Suppressor macrophage treated with lipopolysaccharide for 1 hour (primary cell): ENCODE measurements around the gene STPG2.
"Not testable (repeated sequence)": the region's sequence is repeated elsewhere in the genome, so short reads cannot be mapped to it uniquely, and the experiment has no call there.

Experiments
- DNase-seq, 3 donors: peaks; one replicate each; pipeline ENCODE4 v3.0.0-alpha.2; 2020 to 2022

The STPG2 gene

DNA sequence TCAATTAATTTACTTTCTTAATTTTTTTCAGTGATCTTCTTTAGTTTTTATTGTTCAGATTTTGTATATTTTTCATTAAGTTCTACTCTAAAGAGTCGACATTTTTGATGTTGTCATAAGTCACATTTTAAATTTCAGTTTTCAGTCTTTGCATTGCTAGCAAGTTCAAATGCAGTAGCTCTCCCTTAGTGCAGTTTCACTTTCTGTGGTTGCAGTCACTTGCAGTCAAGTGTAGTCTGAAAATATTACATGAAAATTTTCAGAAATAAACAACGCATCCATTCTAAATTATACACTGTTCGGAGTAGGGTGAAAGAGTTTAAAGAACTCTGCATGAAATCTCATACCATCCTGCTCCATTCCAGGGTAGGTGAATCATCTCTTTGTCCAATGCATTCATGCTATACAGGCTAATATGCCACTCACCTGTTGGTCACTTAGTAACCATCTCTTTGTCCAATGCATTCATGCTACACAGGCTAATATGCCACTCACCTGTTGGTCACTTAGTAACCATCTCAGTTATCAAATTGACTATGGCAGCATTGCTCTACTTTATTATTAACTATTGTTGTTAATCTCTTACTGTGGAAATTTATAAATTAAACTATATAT, 356.9 kb downstream of the STPG2 start:
- DNase-seq = no peak

DNA sequence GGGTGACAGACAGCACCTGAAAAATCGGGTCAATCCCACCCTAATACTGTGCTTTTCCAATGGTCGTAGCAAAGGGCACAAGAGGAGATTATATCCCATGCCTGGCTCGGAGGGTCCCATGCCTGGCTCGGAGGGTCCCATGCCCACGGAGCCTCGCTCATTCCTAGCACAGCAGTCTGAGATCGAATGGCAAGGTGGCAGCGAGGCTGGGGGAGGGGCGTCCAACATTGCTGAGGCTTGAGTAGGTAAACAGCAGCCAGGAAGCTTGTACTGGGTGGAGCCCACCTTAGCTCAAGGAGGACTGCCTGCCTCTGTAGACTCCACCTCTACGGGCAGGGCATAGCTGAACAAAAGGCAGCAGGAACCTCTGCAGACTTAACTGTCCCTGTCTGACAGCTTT, 365.1 kb downstream of the STPG2 start:
- no peak for DNase-seq

DNA sequence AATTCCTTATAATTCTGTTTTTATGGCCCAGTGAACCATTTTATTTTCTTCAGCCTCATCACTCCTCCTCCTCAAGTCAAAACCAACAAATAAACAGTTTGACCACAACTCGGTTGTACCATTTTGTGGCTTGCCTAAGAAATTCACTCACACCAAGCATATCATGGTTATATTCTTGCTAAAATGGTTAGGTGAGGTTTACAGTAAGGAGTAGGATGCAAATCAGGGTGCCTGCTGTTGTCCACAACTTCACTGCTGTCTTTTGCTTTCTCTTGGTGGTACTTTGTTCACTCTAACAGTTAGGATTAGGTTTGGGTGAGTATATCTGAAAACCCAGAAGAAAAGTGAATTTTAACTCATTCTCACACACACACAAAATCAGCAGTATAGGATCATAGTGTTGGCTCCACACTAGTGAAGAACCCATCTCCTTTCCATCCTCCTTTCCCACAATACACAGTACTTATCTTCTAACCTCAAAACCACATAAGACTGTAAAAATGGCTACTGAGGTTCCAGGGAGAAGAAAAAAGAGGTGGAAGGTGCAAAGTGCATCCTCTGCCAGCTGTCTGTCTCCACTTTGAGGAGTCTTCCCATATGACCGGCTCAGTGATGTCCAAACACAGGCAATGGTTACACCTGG, 368.8 kb downstream of the STPG2 start:
- no peak for DNase-seq

DNA sequence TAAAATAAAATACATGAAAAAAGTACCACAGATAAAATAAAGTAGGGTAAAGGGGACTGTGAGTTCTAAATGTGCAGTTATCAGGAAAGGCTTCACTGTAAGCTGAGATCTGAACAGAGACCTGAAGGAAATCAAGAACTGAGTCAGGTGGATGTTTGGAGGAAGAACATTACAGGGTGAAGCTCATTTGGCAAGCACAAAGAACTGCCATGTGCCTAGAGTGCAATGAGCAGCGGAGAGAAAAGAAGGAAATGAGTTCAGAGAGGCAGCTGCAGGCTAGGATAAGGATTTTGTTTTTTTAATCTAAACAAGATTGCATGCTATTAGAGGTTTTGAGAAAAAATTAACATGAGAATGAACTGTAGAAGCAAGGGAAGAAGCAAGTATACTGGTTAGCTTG, 373.1 kb downstream of the STPG2 start:
- no peak for DNase-seq

DNA sequence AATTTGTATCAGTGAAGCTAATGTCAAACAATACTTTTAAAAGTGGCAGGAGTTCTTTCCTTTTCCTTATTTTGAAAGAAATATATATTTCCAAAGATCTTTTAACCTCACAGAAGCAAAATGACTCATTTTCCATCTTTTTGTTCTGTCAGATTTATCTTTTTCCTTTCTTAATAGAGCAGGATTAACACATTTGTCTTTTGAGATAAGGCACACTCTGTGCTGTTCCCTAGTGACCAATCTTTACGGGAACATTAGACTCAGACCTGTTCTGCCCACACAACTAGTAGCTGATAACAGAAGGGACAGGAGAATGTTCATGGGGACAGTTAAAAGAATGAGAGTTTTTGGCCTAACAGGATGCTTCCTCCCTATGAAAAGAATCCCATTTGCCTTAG, 381.2 kb downstream of the STPG2 start:
- DNase-seq = no peak

DNA sequence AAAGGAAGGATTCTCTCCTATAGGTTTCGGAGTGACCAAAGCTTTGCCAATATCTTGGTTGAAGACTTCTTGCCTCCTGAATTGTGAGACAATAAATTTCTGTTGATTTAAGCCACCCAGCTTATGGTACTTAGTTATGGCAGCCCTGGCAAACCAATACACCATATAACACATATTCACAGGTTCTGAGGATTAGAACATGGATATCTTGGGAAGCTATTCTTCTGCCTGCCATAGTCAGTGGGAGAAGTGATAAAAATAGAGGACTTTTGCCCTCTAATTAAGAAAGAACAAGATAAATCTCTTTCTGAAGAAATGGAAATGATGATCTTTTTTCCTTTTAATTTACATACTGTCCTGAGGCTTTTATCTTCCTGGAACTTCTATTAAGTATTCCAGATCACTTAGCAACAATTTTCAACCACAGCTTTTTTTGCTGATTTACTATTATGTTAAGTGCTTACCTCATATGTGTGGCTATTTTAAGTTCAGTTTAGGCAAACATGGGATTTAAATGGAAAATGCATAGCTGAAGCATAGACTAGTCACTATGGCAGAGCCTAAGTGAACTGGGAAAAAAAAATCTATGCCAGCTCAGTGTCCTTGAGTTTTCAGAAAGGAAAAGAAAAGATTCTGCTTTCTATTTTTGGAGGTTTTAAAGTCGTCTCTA, 381.7 kb downstream of the STPG2 start:
- no peak for DNase-seq

DNA sequence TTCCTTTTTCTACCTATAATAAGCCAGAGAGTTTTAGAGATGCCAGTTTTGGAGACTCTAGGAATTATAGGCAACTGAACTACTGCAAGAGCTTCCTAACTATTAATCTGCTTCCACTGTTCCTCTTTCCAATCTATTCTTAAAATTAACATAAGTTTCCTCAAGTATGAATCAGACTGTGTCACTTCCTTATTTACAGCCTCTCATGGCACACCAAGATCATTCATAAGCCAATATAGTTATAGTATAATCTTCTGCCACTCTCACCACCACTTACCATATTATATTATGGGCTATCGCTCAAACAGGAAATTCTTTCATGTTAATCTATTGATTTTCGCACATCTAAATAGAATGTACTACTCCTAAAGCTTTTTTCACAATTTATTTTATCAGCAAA, 383.5 kb downstream of the STPG2 start:
- DNase-seq = no peak

DNA sequence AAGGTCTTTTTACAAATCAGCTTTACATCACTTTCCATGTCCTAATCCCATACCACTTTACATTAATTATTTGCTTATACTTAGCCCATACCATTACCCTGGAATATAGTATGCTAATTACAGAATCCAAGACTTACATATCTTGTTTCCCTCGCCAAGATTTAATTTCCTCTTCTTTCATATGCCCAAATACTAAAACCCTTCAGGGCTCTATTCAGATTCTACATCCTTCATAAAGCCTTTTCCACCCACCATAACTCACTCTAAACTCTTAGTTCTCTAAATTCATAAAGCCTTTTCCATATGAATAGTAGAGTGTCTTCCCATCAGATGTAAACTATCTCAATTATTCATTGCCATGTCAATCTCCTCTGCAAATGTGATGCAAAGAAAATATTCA, 390.7 kb downstream of the STPG2 start:
- no peak for DNase-seq

DNA sequence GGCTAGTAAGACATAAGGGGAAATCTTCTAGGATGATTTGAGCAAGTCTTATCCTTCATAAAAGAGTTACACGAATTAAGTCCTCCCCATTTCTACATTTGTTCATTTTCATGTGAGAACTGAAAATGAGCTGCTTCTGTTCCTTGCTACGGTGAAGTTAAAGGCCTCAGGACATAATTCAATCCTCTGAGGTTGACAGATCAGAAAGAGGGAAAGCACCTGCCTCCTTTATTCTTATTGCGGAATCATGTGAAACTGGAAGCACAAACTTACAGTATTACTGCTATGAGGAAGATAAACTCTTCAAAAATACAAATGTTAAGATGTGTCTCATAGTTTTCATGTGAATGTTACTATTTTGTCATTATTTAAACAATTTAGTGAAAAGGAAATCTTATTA, 395.3 kb downstream of the STPG2 start:
- no peak for DNase-seq

DNA sequence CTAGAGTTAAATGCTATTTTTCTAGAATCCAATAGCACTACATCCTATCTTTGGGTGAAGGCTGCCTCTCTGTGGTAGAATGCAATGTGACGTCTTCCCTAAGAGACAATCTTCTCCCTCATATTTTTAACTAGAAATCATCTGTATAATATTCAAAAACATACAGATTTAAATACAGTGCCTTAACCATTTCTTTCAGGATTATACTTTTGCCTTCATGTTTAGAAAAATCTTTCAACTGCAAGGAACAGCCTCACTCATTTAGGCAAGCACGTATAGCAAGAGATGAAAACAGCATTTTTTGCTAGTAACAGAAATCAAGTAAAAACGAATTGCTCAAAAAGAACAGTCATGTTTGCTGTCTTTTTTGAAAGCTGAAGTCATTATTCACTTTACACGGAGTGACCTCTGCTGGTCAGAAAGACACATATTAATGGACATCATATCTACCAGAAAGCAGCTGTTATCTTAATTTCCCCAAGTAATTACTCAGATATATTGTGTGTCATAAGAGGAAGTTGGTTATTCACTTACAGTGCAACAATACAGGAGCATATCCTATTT, 422.3 kb downstream of the STPG2 start:
- peak in 1 of 3 donors; percentile 3 for DNase-seq

DNA sequence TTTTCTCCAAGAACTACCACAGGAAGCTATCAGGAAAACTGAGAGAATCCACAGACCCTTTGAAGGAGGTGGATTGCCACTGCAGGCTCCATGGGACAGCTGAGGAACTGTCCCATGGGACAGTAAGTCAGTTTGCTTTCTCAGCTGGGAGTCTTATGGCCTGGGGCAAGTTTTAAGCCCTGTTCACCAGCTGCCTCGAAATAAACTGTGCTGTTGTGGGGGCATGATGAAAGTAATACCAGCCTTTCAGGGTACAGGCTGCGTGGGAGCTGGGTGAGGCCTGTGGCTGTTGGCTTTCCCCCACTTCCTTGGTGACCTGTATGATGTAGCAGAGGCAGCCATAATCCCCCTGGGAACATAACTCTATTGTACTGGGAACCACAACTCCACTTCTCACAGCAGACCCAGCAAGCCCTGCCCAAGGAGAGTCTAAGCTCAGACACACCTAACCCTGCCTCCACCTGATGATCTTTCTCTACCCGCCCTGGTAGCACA, 452.1 kb downstream of the STPG2 start:
- no peak for DNase-seq

DNA sequence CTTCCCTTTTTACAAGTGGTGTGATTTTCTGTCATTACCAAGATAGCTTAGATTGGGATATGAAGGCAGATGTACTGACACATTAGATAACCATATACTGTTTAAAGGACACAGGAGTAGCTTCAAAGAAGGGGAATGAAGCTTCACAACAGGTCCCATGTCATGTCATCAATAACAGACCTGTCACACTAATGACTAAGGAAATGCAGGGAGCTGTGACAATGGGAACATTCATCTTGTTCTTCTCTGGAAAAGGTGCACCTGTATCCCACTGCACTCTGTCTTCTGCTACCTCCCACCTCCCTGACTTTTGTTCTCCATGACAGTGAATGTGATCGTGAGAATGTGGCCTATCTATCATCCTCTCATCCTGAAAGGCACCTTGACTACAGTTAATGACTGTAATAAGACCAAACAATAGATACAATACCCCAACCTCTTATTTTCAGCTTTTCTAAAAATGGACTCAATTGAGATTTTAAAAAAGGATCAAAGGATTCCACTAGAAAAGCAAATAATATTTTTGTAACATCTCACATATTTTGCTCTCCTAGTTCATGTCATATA, 472.5 kb downstream of the STPG2 start:
- no peak for DNase-seq

DNA sequence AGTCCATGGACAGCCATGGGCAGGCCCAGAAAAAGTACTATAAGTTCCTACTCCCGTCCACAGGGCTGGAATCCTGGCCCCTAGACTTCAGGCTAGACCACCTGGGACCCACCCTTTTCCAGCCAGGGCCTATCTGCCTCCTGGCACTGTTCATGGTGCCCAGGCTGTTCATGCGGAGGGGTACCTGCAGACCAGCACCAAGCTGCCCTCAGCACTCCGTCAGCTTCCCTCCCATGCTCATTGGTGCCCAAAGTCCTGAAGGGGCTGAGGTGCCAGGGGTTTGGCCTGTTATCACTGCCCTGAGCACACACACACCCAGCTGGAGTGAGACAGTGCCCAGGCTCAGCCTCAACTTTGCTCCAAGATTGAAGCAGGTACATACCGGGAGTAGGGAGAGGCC, 477.7 kb downstream of the STPG2 start:
- no peak for DNase-seq

DNA sequence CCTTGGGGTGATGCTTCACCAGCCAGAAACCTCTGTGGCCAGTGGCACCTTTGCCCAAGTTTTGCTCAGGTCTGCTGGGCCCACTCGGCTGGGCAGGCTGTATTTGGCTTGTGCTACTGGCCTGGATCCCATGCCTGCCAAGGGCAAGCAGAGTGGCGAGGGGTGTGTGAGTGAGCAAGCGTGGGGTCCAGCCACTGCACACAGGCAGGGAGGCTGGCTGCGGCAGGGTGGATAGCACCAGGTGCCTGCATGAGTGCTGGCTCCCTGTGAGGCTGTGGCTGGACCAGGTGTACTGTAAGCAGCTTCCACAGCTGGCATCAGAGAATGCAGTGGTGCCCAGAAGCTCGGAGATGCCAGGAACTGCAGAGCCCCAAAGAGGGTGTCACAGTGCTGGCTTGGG, 478.5 kb downstream of the STPG2 start:
- DNase-seq = no peak

DNA sequence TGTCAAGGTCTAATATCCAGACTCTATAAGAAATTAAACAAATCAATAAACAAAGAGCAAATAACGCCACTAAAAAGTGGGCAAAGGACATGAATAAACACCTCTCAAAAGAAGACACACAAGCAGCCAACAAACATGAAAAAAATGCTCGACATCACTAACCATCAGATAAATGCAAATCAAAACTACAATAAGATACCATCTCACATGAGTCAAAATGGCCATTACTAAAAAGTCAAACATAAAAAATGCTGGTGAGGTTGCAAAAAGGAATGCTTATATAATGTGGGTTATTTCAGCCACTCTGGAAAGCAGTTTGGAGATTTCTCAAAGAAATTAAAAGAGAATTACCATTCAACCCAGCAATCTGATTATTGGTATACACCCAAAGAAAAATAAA, 481.1 kb downstream of the STPG2 start:
- DNase-seq = no peak

DNA sequence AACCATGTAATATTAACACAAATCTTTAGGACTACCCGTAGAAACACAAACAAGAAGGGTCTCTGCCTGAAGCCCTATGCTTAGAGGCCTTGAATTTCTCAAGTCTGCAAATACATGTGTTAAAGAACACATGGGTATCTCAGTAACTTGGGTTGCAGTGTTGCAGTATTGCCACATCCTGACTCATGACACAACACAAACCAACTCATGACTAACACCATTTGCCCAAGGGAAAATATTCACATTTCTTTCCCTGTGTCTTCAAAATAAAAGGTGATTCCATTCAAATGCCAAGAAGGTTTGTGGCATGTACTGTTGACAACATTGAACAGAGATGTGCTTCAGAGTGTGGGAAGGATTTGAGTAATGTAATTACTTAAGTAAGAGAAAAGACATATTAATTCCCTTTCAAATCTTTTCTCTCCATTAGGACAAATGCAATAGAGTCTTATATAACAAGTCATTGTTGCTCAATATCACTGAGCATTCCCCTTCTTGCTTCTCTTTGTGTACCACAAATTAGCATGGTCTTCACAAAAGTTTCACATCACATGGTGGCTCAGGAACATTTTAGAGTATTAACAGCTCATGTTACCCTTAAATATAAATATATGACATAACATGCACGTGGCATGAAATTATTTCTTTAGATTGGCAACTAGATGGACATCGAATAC, 487.1 kb downstream of the STPG2 start:
- no peak for DNase-seq

DNA sequence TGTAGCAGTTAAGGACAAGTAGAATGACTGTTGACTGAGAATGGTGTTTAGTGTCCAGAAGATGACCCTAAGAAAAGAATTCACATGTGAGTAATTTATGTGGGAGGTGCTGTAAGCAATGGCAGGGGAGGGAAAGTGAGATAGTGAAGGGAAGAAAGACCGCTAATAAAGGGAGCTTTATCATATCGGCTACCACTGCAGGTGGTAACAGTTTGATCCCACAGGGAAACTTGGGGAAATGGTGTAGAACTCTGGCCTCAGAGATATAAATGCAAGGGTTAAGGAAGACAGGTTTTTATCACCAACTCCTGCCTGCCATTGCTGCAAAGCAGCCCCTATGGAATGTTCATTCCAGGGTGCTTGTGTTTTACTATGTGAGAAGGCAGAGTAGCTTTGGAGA, 489.6 kb downstream of the STPG2 start:
- no peak for DNase-seq

DNA sequence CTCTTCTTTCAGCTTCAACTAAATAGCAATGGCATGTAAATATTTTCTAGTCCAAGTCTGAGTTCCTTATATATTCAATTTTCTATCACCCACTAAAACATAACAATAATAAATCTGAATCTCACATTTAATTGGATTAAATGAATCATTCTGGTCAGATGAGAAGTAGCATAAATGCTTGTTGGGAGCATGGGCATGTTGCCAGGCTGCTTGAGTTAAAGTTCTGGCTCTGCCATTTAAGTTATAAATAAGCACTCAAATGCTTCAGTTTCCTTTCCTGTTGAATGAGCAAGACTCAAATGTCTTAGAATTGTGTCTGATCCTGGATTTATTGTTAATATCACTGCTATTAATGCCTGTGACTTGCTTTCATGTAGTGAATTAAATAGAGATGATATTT, 496.3 kb downstream of the STPG2 start:
- no peak for DNase-seq

DNA sequence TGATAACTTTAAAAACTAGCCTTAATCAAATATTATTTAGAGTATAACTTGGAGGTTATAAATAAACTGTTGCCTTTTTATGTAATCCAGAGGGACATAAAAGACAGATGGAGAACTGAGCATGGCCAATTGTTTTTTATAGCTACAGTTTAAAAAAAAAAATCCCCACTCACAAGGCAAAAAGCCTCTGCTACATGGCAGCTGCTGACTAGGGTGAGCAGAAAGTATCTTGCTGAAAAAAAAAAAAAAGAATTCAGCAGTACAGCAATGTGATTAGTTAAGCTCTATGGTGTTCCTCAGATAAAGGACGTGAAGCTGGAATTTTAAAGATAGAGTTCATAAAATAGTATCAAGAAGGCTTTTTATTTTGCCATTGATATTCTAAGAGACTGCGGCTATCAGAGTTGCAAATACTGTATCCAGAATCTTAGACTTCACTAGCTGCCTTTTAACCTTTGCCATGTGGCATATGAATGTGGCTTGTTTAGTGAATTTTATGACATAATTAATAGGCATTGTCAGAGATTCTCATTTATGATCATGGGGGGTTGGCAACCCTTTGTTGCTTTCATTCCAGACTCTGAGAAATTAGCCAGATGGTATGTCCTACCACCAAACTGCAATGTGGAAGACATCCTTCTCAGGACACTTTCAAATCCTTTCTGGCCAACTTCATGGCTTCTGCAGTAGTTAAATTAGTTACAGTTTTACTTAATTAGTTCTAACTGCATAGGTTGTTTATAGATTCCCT, 498.0 kb downstream of the STPG2 start:
- no peak for DNase-seq

DNA sequence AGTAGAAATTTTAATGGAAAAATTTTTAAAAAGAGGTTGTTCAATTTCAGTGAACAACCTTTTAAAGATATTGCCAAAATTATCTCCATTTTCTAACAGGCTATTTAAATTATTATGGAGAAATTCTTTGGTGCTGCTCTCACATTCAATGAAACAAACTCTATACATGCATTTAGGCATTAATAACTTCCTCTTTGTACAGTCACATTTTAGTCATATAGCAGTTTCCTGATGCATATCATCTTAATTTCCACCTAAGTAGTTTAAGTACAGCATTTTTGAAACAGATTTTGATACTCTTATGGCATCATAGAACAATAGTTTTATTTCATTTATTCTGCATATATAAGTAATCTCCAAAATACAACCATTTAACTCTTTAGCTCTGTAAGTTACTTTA, 500.1 kb downstream of the STPG2 start:
- DNase-seq = no peak

DNA sequence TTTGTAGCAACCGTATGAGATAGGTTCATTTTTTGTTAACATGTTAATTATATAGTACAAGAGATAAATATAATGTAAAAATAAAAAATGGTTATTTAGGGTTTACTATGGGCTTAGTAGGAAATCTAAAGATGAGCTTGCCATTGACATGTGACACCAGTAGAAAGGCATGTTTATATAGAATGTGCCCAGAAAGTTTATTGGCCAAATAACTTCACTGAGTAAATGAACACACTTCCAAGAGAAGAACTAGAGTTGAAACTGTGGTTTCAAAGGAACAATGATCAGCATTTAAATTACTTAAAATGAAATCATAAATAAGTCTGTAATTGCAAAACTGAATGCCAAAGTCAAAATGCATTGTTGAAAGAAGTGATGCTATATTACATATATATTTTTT, 503.3 kb downstream of the STPG2 start:
- DNase-seq = no peak

DNA sequence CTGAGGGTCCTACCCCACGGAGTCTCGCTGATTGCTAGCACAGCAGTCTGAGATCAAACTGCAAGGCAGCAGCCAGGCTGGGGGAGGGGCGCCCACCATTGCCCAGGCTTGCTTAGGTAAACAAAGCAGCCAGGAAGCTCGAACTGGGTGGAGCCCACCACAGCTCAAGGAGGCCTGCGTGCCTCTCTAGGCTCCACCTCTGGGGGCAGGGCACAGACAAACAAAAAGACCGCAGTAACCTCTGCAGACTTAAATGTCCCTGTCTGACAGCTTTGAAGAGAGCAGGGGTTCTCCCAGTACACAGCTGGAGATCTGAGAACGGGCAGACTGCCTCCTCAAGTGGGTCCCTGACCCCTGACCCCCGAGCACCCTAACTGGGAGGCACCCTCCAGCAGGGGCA, 509.4 kb downstream of the STPG2 start:
- not testable (repeated sequence) for DNase-seq
